ENCODE results near the gene ITGB1BP1.

Gene ITGB1BP1, protein sequence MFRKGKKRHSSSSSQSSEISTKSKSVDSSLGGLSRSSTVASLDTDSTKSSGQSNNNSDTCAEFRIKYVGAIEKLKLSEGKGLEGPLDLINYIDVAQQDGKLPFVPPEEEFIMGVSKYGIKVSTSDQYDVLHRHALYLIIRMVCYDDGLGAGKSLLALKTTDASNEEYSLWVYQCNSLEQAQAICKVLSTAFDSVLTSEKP

DNA sequence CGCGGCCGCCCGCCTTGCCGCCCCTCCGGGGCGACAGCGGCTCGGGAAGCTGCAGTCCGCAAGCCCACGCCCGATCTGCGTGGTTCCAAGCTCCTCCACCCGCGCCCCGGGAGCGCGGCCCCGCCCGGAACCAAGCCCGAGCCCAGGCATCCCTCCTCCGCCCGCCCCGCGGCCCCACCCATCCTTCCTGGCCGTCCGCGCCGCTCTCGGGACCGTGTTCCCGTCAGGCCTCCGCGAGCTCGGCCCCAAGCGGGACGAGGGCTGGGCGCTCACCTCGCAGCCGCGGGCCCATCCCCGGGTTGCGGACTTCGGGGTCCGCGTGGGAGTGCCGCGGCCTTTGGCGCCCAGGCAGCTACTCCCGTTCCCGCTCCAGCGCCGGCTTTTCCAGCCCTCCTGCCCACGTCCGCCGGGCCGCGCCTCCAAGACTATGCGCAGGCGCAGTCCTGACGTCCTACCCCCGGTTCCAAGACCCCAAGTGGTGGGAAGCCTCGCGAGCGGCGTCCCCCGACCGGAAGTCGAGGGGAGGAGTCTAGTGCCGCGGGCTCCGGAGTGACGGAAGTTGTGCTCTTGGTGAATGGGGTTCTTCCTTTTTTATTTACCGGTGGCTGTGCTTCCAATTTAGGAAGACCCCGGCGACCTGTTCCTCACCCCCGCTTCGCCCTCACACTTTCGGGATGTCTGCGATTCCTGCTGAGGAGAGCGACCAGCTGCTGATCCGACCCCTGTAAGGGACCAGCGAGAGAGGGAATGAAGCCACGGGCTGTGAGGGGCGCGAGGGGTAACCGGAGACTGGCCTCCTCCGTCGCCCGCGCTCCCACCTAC, at the start of gene ITGB1BP1, which contains the start of gene CPSF3:
TSS of gene ITGB1BP1 (minus strand) at position 429 of the 822 bp plus-strand sequence. CDS start 4,831 bp downstream, outside the sequence.
TSS of gene CPSF3 (plus strand) at position 555 of the 822 bp plus-strand sequence. CDS start at position 675, 120 bp downstream.
- DNase-seq: peak; percentile 93 to 95

DNA sequence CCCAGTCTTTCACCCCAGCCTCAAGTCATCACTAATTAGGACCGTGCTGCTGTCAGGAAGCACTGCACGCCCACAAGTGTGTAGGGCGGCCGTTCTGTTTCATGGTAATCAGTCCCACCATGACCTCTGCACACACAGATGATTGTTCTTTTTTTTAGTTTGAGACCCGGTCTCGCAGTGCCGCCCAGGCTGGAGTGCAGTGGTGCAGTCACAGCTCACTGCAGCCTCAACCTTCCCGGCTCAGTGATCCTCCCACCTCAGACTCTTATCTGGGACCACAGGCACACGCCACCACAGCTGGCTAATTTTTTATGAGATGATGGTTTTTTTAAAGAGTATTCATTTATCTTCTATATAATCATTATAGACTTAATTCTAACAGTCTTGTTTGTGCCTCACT, 49.2 kb upstream of the ITGB1BP1 start:
- DNase-seq: no peak

DNA sequence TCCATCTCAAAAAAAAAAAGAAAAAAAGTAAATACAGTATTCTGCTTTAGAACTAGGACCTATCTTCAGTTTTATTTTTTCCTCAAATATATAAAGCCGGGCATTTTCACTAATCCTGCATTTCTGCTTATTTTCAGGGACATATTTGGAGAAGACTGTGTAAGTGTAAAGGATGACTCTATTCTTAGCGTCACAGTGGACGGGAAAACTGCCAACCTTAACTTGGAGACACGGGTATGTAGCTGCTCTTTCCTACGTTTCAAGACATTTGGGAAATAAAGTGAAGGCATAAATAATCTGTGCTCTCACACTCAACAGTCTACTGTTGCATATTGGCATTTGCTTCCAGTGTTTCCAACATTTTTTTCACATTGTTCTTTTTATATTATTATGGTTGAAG, 47.9 kb upstream of the ITGB1BP1 start:
- no peak for DNase-seq

DNA sequence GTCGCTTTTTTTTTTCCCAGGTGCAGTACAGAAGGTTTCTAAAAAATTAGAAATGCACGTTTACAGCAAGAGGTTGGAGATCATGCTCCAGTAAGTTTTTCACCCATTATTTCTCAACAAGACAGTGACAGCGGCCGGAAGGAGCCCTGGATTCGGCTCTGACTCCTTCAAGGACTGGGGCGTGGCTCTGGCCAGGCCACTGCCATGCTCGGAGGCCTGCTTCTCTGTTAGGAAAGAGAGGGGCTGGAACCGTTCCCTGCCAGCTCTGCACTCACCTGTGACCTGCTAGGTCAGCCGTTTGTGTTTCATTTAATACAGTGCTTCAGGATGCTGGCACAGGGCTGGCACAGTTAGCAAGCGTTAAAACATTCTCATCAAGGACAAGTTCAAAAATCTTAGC, 44.4 kb upstream of the ITGB1BP1 start:
- no peak for DNase-seq

DNA sequence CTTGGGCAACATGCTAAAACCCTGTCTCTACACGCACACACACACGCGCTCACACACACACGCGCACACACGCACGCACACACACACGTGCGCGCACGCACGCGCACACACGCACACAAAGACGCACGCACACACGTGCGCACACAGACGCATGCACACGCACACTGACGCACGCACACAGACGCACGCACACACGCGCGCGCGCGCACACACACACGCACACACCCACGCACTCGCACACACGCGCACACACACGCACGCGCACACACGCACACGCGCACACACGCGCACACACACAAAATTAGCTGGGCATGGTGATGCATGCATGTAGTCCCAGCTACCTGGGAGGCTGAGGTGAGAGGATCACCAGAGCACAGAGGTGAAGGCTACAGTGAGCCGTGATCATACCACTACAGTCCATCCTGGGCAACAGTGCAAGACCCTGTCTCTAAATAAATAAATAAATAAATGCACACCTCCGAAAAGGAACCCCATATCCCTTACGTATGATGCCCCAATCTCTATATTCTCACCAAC, 42.9 kb upstream of the ITGB1BP1 start:
- no peak for DNase-seq

DNA sequence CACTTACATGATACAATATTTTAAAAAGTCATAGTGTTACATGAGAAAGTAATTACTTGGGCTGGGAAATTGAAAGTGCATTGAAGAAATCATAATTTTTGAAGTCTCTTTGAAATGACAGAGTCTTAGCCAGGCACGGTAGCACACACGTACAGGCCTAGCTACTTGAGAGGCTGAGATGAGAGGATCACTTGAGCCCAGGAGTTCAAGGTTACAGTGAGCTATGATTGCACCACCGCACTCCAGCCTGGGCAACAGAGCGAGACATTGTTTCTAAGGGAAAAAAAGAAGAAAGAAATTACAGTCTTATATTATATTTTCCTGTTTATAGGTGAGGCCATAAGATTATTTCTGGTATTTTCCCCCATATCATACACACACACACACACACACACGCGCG, 41.8 kb upstream of the ITGB1BP1 start:
- DNase-seq: no peak

DNA sequence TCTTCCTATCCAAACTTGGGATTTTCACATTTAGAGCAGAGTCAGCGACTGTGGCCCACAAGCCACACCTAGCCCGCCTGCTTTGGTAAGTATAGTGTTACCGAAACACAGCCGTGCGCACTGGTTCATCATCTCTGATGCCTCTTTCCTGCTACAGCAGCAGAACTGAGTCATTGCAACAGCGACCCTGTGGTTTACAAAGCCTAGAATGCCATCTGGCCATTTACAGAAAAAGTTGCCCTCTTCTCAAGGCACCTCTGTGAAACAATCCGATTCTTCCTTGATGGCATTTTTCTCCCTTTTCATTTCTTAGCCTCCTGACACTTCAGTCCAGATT, 40.3 kb upstream of the ITGB1BP1 start:
- no peak for DNase-seq

DNA sequence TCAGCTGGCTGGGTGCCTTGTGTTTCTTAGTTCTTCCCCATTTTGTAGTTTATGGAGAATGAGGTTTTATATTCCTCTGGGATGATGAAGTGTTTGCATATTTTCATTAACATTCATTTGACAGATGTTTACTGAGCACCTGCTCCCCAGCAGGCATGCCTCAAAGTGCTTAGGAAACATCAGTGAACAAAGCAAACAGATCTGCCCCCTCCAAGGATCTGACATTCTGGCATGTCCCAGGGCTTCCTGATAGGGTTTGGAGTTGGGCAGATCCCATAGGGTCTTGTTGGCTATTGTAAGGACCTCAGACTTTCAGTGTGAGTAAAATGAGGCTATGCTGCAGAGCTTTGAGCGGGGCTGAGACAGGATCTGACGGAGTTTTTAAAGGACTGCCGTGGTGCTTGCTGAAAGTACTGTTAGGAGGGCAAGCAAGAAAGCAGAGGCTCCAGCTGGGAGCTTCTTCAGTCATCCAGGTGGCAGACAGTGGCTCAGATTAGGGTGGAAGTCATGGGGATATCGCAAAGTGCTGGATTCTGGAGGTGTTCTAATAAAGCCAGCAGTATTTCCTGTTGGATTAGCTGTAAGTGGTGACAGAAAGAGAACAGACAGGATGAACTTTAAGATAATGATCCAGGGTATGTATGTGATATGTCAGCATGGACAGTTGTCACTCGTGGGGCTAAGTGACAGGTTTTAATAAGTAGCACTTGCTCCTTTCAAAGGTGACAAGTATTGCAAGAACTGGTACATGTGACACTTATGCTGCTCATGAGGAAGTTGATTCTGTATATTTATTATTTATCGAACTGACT, 39.8 kb upstream of the ITGB1BP1 start:
- DNase-seq: no peak

DNA sequence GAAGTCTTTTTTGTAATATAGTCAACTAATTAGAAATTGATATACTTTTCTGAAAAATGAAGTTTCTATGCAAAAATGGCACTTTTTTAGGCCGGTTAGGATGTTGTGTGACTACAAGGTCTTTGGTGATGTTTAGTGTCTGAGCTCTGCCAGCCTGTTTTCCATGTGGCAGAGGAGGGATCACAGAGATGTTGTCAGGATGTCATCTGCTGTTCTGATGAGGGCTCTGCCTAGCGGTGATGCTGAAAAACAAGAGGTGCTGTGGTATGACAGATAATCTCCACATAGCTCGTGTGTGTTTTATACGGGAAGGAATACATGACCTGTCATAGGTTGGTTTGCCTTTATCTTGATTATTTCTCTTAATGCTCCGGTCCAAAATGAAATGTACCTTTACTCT, 39.0 kb upstream of the ITGB1BP1 start:
- no peak for DNase-seq

DNA sequence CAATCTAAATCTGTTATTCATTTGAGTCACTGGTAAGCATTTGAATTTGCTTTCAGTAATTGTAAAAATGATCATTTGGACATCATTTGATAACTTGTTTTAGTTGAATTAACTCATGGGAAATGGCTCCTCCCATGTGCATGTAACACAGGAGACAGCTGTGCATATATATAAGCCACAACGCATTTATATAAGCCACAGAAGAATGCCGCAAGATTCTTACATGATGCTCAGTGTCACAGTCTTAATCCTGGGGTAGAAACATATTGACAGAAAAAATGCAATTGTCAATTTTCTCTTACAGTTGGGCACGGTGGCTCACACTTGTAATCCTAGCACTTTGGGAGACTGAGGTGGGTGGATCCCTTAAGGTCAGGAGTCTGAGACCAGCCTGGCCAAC, 37.8 kb upstream of the ITGB1BP1 start:
- no peak for DNase-seq

DNA sequence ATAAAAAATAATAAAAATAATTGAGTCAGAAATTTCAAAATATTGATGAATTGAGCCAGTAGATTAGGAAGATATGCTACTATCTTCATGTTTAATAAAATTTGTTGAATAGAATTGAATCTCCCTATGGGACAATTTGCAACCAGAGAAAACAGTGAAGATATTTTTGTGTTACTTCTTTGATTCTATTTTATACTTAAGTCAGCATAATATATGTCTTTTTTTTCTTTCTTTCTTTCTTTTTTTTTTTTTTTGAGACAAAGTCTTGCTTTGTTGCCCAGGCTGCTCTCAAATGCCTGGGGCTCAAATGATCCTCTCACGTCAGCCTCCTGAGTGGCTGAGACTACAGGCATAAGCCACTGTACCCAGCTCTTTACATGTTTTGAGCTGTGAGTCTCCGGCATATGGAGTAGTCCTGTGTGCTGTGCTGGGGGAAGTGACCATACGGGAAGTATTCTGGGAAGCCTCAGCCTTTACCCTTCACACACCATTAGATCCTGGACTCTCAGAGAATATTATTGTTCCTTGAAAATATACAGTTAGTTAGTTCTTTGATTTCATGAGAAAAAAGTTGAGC, 37.2 kb upstream of the ITGB1BP1 start:
- no peak for DNase-seq

DNA sequence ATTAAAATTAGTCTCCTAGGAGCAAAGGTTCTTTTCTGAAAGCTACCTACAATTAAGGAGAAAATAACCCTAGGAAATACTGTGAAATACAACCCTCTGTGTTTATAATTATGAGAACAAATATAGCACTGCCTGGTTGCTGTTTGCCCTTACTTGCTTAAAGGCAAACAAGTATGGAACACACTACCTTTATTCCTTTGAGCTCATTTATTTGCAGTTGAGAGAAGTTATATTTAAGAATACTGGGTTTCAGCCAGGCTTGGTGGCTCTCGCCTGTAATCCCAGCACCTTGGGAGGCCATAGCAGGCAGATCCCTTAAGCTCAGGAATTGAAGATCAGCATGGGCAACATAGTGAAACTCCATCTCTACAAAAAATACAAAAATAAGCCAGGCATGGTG, 27.9 kb upstream of the ITGB1BP1 start:
- no peak for DNase-seq

DNA sequence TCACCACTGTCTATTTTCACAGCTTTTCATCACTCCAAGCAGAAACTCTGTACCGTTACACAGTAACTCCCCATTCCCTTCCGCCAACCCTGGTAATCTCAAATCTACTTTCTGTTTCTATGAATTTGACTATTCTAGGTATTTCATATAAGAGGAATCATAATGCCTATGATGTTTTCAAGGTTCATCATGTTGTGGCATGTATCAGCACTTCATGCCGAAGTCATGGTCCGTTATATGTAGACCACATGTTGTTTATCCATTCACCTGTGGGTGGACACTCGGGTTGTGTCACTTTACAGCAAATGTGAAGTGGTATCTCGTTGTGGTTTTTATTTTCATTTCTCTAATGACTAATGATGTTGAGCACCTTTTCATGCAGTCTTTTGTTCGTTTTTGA, 21.8 kb upstream of the ITGB1BP1 start:
- DNase-seq: no peak

DNA sequence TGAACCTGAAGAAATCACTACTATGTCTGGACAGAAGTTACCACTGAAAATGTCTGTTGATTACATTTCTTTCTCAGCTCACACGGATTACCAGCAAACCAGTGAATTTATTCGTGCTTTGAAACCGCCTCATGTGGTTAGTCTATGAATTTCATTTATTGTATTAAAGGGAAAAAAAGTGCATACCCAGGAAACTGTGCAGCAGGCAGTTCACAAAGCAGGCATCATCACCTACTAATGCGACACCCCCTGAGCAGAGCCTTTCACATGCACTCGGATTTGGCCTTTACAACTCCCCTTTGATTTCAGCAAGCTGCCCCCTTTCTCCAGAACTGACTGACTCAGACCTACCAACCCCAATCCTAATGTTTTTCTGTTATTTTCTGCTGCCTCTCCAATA, 20.2 kb upstream of the ITGB1BP1 start:
- no peak for DNase-seq

DNA sequence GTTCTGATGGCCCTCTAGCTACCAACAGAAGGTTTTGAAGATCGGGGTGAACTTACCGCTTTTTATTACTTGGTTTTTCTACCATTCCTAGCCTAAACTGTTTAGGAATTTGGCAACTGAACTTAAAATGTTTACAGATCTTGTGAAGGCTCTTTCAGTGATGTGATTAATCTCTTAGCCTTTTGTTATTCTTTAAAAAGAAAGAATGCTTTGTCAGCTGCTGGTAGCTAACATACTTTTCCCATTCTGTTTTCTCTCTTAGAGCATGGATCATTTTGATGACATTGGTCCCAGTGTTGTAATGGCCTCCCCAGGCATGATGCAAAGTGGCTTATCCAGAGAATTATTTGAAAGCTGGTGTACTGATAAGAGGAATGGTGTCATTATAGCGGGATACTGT, 18.2 kb upstream of the ITGB1BP1 start:
- no peak for DNase-seq

DNA sequence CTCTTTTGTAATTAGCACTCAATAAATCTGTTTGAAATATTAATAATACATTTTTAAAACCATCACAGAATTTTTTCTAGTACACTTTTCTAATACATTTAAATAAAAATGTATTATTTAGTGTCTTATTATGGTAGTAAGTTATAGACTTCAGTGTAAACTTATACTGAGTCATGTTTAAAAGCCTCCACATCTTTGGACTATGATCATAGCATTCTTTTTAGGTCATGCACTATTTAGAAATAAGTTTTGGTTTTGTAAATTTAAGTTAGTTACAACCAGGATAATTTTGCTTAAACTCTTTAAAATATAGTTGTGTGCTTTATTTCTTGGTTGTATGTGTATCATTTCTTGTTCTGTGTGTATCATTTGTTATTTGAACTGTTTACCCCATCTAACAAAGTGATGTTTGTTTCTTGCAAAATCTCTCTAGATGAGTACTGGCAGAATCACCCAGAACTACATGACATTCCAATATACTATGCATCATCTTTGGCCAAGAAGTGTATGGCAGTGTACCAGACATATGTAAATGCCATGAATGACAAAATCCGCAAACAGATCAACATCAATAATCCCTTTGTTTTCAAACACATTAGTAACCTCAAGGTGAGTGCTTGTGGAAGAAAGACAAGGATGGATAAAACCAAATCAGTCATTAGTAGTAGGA, 16.9 kb upstream of the ITGB1BP1 start:
- DNase-seq: no peak

DNA sequence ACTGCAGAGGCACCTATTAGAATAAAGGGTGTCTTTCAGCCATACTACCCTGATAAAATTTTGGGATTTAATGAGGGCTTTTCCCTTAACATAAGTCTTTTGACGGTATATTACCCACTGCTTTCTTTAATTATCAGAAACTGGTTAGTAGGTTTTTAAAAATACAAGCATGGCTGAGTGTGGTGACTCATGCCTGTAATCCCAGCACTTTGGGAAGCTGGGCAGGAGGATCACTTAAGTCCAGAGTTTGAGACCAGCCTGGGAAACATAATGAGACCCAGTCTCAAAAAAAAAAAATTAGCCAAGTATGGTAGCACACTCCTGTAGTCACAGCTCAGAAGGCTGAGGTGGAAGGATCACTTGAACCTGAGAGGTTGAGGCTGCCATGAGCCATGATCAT, 16.2 kb upstream of the ITGB1BP1 start:
- no peak for DNase-seq

DNA sequence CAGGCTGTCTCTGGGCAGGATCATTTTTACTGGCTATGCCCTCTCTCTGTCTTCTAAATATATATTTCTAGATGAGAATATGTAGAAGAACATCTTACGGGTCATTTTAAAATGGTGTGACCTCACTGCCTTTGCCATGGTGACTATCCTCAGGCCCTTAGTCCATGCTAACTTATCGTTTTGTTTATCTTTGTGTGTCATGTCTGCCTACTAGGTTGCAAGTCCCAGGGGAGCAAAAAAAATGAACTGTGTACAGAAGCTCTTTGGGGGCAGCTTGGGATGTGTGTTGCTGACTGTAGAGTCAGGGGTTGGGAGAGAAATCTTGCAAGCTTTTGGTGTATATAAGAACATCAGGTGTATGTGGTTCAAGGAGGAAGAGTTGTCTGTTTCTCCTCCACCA, 11.2 kb upstream of the ITGB1BP1 start:
- DNase-seq: no peak

DNA sequence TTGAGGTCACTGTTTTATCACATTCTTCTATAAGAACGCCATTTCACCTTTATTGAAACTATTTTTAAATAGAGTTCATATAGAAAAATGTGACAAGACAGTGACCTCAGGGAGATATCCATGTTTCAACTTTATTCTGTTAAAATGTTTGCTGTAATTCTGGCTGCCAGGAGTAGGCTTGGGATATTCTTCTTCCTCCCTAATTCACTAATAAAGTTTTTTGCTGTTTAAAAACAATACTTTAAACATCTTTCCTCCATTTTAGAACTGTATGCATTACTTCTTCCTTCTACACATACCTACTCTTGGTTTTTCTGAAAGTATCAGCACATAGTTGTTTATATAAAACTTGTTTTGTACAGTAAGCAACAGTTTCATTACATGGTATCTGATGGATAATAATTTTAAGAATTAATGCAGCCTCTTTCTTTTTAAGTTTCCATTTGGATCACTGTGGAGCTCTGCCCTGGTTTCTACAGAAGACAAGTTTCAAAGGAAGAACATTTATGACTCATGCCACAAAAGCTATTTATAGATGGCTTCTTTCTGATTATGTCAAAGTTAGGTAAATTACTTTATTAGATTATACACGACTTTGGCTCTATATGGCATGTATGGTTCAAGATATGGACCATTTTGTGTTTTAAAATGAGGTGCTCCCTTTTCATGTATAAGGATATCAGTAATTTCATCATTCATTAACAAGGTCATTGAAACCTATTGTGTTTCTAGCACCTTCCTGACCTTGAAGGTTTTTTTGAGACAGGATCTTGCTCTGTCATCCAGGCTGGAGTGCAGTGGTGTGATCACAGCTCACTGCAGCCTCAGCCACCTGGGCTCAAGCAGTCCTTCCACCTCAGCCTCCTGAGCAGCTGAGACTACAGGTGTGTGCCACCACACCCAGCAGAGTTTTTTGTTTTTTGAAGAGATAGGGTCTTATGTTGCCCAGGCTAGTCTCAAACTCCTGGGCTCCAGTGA, 7.3 kb upstream of the ITGB1BP1 start:
- no peak for DNase-seq

DNA sequence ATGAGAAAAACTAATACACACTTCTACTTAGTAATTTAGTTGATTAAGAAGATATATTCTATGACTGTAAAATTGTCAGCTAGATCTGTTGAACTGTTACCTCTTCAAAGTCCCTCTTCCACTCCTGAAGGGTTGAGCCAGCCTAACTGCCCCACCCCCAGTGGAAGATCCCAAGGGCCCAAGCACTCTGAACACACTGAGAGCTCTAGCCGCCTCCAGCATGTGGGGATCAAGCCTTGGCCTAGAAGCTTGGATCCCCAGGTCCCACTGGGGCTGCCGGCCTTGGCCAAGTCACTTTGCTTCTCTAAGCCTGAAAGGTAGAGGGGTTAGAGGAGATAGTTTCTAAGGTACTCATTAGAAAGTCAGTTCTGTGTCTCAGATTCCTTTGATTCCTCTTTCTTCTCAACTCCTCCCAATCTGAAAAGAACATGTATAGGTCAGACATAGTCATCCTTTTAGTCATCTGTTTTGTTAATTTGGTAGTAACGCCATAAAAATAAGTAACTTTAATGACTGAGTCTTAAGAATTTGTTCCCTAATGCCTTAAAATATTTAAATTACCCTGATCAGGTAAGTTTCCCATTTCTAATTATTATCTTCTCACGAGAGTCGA, 5.7 kb upstream of the ITGB1BP1 start:
- DNase-seq: no peak

All from SW 1271 (cell line).